WI38 (cell line): ENCODE results near the gene IRF1.
"Not testable (repeated sequence)": the region's sequence is repeated elsewhere in the genome, so short reads cannot be mapped to it uniquely, and the experiment has no call there.

ENCODE experiments used
- H3K4me3 ChIP-seq: 2 replicates; pipeline ENCODE4 v1.5.1; 2011; ENCODE audit warnings: low read depth, mild to moderate bottlenecking, control low read depth, low read length
- TF ChIP-seq, protein P1 (sequence below): IDR thresholded peaks from 2 replicates; pipeline ENCODE4 v1.5.1; 2012; ENCODE audit warnings: low read depth, mild to moderate bottlenecking, control low read depth, low read length

IRF1 gene

DNA sequence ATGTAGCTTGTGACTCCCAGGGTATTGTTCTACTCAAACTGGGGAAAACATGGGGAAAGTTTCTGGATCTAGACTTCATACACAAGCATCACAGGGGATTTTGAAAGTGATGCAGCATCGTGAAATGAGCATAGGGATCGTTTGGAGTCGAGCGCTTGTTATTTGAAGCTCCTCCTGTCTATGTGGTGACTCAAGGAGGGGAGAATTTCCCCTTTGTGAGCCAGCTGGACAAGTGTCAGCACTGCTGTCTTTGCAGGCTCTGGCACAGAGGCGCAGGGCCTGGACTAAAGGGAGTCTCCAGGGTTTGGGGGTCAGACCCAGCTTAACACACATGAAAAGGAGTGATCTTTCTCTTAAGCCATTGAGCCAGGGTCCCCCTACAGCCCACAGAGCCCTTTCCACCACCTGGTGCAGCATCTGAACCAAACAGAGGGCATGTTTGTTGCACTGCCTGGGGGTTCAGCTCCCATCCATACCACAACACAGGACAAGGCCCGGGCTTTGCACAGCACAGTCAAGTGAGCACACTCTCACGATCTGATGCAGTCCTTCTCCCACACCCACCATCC is 51.0 kb downstream of the IRF1 start:
- TF ChIP-seq, protein P1, sequence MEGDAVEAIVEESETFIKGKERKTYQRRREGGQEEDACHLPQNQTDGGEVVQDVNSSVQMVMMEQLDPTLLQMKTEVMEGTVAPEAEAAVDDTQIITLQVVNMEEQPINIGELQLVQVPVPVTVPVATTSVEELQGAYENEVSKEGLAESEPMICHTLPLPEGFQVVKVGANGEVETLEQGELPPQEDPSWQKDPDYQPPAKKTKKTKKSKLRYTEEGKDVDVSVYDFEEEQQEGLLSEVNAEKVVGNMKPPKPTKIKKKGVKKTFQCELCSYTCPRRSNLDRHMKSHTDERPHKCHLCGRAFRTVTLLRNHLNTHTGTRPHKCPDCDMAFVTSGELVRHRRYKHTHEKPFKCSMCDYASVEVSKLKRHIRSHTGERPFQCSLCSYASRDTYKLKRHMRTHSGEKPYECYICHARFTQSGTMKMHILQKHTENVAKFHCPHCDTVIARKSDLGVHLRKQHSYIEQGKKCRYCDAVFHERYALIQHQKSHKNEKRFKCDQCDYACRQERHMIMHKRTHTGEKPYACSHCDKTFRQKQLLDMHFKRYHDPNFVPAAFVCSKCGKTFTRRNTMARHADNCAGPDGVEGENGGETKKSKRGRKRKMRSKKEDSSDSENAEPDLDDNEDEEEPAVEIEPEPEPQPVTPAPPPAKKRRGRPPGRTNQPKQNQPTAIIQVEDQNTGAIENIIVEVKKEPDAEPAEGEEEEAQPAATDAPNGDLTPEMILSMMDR: no peak
- no peak overlapping the region for H3K4me3 ChIP-seq

DNA sequence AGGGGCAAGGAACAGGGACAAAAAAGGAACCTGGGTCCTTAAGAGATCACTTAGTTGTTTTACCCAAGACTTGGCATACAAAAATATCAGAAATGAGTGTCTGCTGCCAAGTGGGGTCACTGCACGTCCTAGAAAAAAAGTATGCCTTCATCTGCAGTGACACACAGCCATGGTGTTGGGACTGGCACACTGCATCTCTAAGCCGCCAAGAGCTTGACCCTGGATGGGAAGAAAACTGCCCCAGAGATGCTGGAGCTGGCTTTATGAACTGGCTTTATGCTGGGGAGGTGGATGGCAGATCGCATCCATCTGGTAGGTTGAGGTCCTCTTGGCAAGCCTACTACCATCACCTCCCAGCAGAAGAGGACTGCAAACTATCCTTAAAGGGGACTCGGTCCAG is 51.7 kb downstream of the IRF1 start:
- H3K4me3 ChIP-seq: no peak overlapping the region
- TF ChIP-seq, protein P1: no peak

DNA sequence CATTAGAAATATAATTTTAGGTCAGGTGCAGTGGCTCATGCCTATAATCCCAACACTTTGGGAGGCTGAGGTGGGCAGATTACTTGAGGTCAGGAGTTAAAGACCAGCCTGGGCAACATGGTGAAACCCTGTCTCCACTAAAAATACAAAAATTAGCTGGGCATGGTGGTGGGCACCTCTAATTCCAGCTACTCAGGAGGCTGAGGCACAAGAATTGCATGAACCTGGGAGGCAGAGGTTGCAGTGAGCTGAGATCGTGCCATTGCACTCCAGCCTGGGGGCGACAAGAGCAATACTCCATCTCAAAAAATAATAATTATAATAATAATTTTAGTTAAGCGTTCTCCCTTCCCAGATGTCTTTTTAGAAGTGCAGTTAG is 52.3 kb downstream of the IRF1 start:
- not testable (repeated sequence) for H3K4me3 ChIP-seq

DNA sequence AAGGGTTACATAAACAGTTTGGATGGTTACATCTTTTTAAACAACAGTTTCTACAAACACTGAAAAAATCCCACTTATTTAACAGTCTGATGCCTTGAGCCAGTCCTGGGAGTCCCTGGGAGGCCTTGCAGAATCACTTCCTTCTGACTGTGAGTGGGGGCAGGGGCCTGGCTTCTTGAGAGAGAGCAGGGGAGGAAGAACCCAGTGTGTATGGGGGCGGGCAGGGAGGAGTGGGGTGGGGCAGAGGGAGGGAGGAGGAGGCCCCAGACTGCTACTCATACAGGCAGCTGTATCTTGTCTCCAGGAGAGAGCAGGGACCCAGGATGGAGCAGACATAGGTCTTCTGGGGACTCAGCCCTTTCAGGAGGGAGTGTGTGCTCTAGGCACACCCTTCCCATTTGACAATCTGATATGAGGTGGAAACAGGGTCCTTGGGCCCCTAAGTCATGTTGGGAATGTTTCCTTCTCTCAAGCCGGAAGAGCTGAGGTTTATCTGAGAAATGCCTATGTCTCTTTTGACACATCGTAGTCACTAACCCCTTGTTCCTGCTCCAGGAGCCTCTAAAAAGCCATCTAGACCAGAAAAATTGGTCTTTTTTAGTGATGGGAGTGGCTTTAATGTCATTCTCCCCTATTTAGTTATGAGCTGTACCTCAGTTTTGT is 52.8 kb downstream of the IRF1 start:
- no peak overlapping the region for H3K4me3 ChIP-seq
- TF ChIP-seq, protein P1: no peak

DNA sequence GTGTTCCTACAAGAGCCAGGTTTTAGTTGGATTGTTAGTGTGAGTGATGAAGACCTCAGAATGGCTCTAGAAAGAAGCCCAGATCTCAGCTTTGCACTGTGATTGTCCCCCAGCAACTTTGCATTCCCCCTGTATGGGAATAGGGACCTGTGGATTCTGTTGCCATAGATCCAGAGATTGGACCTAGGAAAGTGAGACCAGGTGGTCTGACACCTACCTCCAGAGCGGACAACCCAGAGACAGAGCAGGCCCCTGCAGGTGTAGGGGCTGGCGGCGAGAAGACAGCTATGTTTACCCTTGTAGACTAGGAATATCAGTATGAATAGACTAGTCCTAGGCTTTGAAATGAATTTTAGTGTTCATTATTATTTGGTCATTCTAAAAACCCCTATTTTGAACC is 53.6 kb downstream of the IRF1 start:
- TF ChIP-seq, protein P1: no peak
- H3K4me3 ChIP-seq: no peak overlapping the region

DNA sequence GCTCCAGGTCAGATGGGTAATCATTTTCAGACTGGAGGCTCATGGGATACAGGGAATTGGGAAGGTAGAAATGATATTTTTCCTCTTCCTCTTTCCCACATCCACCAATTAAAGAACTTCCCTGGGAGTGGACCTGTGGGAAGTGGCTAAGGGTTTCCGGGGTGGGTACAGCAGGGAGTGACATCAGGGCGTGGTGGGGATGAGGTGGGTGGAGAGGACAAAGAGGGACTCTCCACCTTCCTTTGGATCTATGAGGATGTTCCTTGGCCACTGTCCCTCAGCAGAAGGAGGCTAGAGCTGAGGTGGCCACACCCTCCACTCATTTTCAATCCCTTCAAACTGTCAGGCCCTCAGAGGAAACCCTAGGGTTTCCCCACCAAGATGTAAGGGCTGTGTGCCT is 54.7 kb downstream of the IRF1 start:
- TF ChIP-seq, protein P1: no peak
- H3K4me3 ChIP-seq: no peak overlapping the region

DNA sequence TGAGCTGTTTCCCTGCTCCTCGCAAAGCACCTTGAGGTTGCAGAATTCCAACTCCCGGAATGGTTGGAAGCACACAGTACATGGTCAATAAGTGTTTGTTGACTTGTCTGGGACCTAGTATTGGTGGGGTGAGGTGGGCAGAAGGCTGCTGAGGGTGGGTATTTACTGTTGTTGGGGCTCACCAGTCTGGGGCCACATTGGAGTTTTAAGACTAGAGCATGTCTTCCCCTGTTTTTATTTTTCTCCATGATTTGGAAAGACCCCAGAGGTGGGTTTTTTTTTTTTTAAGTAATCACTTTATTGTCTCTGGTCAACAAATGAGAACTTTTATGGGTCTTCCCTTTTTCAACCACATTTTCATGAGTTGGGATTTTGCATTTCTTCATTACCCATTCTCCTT is 55.1 kb downstream of the IRF1 start:
- H3K4me3 ChIP-seq: no peak overlapping the region
- TF ChIP-seq, protein P1: no peak
